Measurements from ENCODE around the gene PDXK. TPM values are rescaled to one million over a fixed set of nuclear protein-coding genes. Genes with fewer than 3 reads are reported as not detected.
A peak's percentile ranks its signal among the peaks of the same experiment; 100 is the strongest.

PDXK gene
- total and polyA plus RNA-seq, 10 of the 15 experiments (the other 5 are each of a cell fraction or from before 2014, with no cell fraction given), result 3.7 to 141 (median 60.0) TPM

DNA sequence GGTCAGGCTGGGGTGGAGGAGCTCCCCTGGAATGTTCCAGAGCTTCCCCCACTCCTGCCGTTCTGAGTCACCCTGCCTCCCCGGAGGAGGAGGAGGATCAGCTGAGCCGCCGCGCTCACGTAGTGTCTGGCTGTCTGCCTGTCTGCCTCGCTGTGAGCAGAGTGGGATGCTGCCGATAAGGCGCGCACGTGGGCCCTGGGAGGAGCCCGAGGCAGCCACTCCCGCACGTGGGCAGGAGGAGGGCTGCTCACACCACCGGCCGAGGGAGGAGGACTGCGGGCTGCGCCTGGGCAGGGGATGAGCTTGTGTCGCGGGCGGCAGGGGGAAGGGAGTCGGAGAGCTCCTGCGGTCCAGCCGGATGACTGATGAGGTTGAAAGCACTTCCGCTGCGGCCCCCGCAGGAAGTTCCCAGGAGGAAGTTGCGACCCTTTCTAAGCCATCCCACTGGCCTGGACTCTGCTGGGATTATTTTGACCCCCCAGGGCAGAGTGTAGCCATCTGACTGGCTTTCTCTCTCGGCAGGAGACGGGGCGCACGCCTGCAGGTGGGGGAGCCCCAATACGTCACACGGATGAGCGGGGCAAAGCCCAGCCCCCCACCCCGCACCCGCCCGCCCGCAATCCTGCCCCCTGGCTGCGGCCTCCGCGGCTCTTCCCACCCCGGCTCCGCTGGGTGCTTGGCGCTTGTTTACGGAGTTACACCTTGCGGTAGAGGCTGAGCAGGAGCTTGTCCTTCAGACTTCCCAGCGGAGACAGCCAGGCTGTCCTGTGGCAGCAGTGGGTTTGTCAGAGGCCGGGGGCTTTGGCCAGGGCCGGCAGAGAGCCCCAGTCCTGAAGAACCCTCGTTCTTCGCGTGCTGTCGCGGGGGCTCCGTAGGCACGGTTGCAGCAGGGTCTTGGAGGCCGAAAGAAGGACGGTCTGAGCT lies 9.8 kb downstream of the PDXK start (continued):
- TF ChIP-seq ETV6 (conservative IDR thresholded peaks at IDR 0.05 in 1 of 2, IDR thresholded peaks at IDR 0.05 in 1 of 2; ENCODE audit: borderline replicate concordance in 1 of 2, low read depth in 1 of 2), result peak in 1 of 2 experiments; percentile 89; a peak in 2 of 4 replicates
- peak; percentile 90 for TF ChIP-seq GATAD2B (conservative IDR thresholded peaks at IDR 0.05; ENCODE audit: low read depth)
- TF ChIP-seq SIN3A (IDR thresholded peaks at IDR 0.05; ENCODE audit: low read depth, low read length), result peak; percentile 89
- no peak for TF ChIP-seq KAT2A (conservative IDR thresholded peaks at IDR 0.05; ENCODE audit: control insufficient read depth, low read depth, low read length)
- 0 out of 2 replicates have a peak, but pooled peaks have one; percentile 29 for TF ChIP-seq POLR2AphosphoS2 (IDR thresholded peaks at IDR 0.05; ENCODE audit: low read depth, low read length)
- TF ChIP-seq, protein P1, sequence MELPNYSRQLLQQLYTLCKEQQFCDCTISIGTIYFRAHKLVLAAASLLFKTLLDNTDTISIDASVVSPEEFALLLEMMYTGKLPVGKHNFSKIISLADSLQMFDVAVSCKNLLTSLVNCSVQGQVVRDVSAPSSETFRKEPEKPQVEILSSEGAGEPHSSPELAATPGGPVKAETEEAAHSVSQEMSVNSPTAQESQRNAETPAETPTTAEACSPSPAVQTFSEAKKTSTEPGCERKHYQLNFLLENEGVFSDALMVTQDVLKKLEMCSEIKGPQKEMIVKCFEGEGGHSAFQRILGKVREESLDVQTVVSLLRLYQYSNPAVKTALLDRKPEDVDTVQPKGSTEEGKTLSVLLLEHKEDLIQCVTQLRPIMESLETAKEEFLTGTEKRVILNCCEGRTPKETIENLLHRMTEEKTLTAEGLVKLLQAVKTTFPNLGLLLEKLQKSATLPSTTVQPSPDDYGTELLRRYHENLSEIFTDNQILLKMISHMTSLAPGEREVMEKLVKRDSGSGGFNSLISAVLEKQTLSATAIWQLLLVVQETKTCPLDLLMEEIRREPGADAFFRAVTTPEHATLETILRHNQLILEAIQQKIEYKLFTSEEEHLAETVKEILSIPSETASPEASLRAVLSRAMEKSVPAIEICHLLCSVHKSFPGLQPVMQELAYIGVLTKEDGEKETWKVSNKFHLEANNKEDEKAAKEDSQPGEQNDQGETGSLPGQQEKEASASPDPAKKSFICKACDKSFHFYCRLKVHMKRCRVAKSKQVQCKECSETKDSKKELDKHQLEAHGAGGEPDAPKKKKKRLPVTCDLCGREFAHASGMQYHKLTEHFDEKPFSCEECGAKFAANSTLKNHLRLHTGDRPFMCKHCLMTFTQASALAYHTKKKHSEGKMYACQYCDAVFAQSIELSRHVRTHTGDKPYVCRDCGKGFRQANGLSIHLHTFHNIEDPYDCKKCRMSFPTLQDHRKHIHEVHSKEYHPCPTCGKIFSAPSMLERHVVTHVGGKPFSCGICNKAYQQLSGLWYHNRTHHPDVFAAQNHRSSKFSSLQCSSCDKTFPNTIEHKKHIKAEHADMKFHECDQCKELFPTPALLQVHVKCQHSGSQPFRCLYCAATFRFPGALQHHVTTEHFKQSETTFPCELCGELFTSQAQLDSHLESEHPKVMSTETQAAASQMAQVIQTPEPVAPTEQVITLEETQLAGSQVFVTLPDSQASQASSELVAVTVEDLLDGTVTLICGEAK (IDR thresholded peaks at IDR 0.05; ENCODE audit: borderline replicate concordance), result peak; percentile 92
- TF ChIP-seq NR2C1 (IDR thresholded peaks at IDR 0.05), result no peak
- TF ChIP-seq ZSCAN29 (IDR thresholded peaks at IDR 0.05), result no peak
- TF ChIP-seq MXI1 (IDR thresholded peaks at IDR 0.05; ENCODE audit: low read depth, low read length), result peak; percentile 97
- TF ChIP-seq, protein P2, sequence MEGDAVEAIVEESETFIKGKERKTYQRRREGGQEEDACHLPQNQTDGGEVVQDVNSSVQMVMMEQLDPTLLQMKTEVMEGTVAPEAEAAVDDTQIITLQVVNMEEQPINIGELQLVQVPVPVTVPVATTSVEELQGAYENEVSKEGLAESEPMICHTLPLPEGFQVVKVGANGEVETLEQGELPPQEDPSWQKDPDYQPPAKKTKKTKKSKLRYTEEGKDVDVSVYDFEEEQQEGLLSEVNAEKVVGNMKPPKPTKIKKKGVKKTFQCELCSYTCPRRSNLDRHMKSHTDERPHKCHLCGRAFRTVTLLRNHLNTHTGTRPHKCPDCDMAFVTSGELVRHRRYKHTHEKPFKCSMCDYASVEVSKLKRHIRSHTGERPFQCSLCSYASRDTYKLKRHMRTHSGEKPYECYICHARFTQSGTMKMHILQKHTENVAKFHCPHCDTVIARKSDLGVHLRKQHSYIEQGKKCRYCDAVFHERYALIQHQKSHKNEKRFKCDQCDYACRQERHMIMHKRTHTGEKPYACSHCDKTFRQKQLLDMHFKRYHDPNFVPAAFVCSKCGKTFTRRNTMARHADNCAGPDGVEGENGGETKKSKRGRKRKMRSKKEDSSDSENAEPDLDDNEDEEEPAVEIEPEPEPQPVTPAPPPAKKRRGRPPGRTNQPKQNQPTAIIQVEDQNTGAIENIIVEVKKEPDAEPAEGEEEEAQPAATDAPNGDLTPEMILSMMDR (IDR thresholded peaks at IDR 0.05 in 2 of 3, conservative IDR thresholded peaks at IDR 0.05 in 1 of 3; ENCODE audit: control insufficient read depth in 2 of 3, extremely low read depth in 1 of 3, insufficient read depth in 1 of 3, low read depth in 3 of 3, low read length in 3 of 3), result peak in 2 of 3 experiments; percentile 7 to 22; a peak in 2 of 6 replicates
- TF ChIP-seq ZNF207 (IDR thresholded peaks at IDR 0.05; ENCODE audit: borderline replicate concordance), result 0 out of 2 replicates have a peak, but pooled peaks have one; percentile 52
- peak; percentile 63; the same call in 1 of the 2 replicates for TF ChIP-seq TAF1 (IDR thresholded peaks at IDR 0.05; ENCODE audit: borderline replicate concordance, low read depth, low read length)
- peak; percentile 74 for TF ChIP-seq ATF7 (IDR thresholded peaks at IDR 0.05; ENCODE audit: low read depth)
- 0 out of 2 replicates have a peak, but pooled peaks have one; percentile 52 for TF ChIP-seq CHD1 (IDR thresholded peaks at IDR 0.05; ENCODE audit: low read depth, low read length)
- TF ChIP-seq, protein P3, sequence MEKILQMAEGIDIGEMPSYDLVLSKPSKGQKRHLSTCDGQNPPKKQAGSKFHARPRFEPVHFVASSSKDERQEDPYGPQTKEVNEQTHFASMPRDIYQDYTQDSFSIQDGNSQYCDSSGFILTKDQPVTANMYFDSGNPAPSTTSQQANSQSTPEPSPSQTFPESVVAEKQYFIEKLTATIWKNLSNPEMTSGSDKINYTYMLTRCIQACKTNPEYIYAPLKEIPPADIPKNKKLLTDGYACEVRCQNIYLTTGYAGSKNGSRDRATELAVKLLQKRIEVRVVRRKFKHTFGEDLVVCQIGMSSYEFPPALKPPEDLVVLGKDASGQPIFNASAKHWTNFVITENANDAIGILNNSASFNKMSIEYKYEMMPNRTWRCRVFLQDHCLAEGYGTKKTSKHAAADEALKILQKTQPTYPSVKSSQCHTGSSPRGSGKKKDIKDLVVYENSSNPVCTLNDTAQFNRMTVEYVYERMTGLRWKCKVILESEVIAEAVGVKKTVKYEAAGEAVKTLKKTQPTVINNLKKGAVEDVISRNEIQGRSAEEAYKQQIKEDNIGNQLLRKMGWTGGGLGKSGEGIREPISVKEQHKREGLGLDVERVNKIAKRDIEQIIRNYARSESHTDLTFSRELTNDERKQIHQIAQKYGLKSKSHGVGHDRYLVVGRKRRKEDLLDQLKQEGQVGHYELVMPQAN (conservative IDR thresholded peaks at IDR 0.05), result peak; percentile 91
- TF ChIP-seq RAD21 (IDR thresholded peaks at IDR 0.05; ENCODE audit: insufficient read depth, low read depth, low read length), result no peak
- TF ChIP-seq SMAD5 (IDR thresholded peaks at IDR 0.05; ENCODE audit: low read depth), result peak; percentile 50; the same call in 1 of the 2 replicates
- peak; percentile 89 for TF ChIP-seq BACH1 (IDR thresholded peaks at IDR 0.05; ENCODE audit: borderline replicate concordance)
- no peak for TF ChIP-seq SUPT20H (IDR thresholded peaks at IDR 0.05; ENCODE audit: borderline replicate concordance, control insufficient read depth, low read depth, low read length)
- peak; percentile 74 for TF ChIP-seq SP1 (IDR thresholded peaks at IDR 0.05; ENCODE audit: low read depth, low read length)
- TF ChIP-seq SREBF1 (IDR thresholded peaks at IDR 0.05; ENCODE audit: low read length), result peak; percentile 46; the same call in 1 of the 2 replicates

Measured in GM12878 (cell line).